Keratinocyte (primary cell): ENCODE measurements around the gene SLIT3.

ENCODE experiments used
- CTCF ChIP-seq, 3 experiments: IDR thresholded peaks in 1 of 3; conservative IDR thresholded peaks in 1 of 3; optimal IDR thresholded peaks in 1 of 3; 2 replicates in 2 of 3; 3 replicates in 1 of 3; pipeline versions ENCODE3 to v1.5.1; 2011; ENCODE audit warnings: low read length in 3 of 3, mild to moderate bottlenecking in 3 of 3, moderate library complexity in 2 of 3, control low read depth in 1 of 3, inconsistent platforms in 1 of 3; ENCODE audit not compliant: insufficient read depth in 2 of 3; ENCODE audit errors: extremely low read depth in 1 of 3
- EZH2 ChIP-seq: IDR thresholded peaks from one replicate; pipeline ENCODE4 v1.6.1; 2012; ENCODE audit warnings: inconsistent platforms, mild to moderate bottlenecking, low read length, moderate library complexity

- TF ChIP-seq CTCF (optimal IDR thresholded peaks at IDR 0.05 in 1 of 3, IDR thresholded peaks at IDR 0.05 in 1 of 3, conservative IDR thresholded peaks at IDR 0.05 in 1 of 3; ENCODE audit: extremely low read depth in 1 of 3, insufficient read depth in 2 of 3, low read length in 3 of 3) (no peak), EZH2 (no peak)
These were observed 500.2 kb downstream of the SLIT3 start for GRCh38 chr5:168800701-168801100.
